HG03097 (cell line): Measurements from ENCODE around the gene ZBTB20.

Experiments used
- ATAC-seq: cut with Tn5 transposase; IDR thresholded peaks from one replicate; pipeline ENCODE4 v1.9.1; 2021; ENCODE audit not compliant: unreplicated experiment, low FRiP score

The ZBTB20 gene

DNA sequence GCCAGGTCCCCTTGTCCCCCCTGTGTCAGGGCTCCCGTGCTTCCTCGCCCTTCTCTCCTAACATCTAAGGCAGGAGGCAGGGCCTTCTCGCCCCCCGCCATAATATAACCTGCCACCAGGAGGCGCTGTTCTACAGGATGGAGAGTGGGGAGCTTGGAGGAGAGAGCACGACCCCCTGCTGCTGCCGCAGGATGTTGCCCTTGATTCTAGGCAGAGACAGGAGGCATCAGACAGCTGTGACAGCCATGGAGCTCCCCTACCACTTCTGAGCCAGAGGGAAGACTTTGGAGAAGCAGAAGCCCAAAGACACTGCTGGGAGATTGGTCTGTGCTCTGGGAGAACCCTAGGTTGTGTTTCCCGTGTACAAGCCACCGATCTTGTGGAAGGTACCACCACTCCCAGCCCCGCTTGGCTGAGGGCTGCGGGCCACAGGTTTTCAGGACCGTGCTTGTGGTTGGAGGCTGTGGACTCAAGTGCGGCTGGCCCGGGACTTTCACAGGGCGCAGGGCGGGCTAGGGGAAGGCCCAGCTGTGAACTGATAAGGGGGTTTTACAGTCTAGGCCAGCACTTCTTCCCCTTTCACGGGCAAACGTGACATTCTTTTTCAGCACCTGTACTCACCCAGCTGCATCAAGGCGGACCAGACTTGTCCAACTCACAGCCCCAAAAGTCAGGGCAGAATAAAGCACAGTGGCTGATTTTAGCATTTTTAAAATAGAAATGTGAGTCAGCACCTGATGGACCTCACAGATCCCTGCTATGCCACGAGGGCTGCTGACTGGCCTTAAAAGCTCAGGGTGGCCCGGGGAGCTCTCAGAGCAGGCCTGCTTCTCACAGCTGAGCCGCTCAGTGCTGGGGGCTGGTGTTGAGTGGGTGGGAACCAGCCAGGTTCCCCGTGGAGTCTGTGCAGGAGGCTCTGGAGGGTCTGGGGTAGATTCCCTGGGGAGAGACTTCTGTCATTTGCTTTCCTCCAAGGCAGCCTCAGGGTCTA lies 855.9 kb downstream of the ZBTB20 start:
- ATAC-seq, result peak; percentile 87

DNA sequence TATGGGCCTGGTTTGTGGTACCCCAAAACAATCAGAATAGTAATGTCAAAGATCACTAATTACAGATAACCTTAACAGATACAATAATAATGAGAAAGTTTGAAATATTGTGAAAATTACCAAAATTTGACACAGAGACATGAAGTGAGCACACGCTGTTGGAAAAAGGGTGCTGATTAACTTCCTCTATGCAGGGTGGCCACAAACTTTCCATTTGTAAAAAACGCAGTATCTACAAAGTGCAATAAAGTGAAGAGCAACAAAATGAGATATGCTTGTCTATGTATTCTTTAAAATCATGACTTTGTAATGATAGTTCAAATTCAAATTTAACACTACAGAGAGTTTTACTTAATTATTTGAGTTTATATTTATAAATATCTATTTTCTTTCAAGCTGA lies 860.8 kb downstream of the ZBTB20 start:
- ATAC-seq, result no peak

DNA sequence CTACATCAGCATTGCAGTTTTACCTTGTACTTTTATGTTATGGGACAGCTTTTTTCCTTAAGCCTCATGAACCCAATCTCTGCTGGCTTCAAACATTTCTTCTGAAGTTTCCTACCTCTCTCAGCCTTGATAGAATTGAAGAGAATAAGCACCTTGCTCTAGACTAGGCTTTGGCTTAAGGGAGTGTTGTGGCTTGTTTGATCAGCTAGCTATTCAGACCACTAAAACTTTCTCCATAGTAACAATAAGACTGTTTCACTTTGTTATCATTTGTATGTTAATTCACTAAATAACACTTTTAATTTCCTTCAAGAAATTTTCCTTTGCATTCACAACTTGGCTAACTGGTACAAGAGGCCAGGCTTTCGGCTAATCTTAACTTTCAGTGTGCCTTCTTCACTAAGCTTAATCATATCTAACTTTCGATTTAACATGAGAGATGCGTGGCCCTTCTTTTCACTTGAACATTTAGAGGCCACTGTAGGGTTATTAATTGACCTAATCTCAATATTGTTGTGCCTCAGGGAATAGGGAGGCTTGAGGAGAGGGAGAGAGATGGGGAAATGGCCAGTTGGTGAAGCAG lies 861.3 kb downstream of the ZBTB20 start:
- ATAC-seq, result no peak

DNA sequence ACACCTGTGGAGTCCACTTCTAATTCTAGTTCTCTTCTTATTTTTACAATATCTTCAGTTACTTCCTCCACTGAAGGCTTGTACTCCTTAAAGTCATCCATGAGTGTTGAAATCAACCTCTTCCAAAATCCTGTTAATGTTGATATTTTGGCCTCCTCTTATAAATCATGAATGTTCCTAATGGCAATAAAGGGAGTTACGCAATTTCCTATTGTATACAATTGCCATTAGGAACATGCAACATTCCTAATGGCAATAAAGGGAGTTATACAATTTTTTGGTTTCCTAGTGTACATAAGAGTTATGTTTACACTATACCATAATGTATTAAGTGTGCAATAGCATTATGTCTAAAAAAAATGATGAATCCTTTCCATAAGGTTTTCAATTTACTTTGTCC lies 862.4 kb downstream of the ZBTB20 start:
- ATAC-seq, result no peak
